Activated T-helper 1 cell treated with anti-CD3 and anti-CD28 coated beads, Interleukin-2, amount 50 U/mL, for 16 hours (primary cell): Measurements from ENCODE around the gene ZAR1L.
A peak's percentile ranks its signal among the peaks of the same experiment; 100 is the strongest.

Source experiments
- DNase-seq, 2 donors: peaks; one replicate each; pipeline ENCODE4 v3.0.0-alpha.2; 2020; ENCODE audit warnings: low read depth in 1 of 2, low spot score in 1 of 2

The ZAR1L gene

DNA sequence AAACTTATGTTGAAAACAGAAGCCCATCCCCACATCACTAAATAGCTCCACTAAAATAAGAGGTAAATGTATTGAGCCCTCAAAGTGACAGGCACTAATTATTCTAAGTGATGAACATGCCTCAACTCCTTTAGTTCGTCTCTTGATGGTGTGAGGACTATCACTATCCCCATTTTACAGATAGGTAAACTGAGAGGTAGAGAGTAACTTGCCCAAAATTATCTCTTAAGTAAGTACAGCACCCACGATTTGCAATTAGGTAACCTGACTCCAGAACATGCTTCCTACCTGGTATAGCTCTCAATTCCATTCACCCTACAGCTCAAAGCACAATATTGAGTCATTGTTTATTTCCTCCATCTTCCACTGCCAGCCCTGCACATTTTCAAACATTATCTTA lies 12.7 kb downstream of the ZAR1L start:
- no peak for DNase-seq

DNA sequence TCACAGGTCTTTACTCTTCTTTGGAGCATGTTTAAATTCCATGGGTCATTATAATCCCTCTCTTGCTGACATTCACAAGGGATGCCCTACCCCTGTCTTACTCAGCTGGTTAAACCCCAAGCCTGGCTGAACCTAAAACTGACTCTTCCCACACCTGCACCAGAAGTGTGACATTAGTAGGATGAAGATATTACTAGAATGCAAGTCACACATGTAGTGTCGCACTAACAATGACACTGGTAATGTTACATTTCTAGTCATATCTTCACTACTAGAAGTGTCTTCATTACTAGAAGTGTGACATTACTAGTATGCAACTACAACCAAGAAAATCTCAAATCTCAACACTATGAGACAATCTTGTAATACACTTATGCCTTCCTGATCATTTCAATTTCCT lies 14.2 kb downstream of the ZAR1L start:
- no peak for DNase-seq

DNA sequence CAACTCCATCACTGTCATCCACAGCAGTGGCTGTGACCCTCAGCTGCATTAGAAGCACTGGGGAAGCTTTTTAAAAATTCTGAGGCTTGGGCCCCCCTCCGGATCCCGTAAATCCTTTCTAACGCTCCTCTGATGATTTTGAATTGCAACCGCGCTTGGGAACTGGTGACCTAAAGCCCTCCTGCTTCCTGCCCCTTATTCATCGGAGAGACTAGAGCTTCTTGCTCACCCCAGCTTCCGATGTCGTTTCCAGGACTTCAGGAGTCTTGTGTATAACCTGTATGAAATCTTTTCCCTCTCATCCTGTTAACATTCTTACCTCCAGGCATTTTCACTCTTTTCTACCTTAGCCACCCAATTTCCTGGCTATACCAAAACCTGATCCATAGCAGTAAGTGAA lies 14.8 kb downstream of the ZAR1L start:
- DNase-seq: no peak

DNA sequence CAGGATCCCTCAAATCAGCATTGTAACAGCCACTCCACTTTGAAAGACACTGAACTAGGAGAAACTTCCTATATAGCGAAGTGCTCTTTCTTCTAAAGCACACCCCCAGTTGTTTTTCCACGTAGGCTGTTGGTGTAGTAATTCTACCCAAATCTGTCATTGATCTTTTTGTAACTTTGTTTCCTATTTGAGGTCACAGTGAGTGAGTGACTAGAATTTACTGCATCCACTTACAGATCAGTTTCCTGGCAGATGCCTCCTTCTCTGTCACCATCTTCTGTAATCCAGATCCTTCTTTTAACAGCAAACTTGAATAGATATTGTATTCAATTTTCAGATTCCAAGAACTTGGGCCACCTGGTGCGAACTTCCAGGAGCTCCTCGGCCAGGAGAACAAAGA lies 15.3 kb downstream of the ZAR1L start:
- no peak for DNase-seq

DNA sequence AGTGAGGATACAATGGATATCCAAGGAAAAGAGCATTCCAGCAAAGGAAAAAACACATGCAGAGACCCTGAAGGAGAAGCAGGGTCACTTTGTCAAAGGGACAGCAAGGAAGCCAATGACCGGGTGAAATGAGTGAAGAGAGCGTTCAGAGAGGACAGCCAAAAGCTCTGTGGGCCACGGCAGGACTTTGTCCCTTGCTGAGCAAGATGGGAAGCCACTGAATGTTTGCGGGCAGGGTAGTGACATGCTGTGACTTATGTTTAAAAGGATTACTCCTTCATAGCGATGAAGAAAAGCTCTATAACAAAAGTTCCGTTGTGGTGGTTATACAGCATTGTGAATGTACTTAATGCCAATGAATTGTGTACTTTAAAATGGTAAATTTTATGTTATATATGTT lies 16.5 kb downstream of the ZAR1L start:
- DNase-seq: no peak

DNA sequence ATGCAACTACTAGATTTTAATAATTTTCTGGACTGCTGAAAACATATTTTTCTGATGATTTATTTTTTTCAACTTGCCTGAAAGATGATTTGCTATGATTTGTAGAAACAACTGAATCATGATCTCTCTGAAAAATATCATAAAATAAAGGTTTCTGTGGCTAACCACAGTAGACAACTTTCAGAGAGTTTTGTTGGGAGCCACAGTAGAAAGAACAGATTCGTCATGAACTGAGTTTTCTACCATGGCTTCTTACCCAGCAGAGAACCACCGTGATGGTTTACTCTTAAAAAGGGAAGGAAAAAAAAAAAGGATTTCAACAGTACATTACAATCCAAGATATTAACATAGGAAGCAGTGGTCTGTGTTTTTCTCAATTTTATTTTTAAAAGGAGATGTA lies 18.0 kb downstream of the ZAR1L start:
- no peak for DNase-seq

DNA sequence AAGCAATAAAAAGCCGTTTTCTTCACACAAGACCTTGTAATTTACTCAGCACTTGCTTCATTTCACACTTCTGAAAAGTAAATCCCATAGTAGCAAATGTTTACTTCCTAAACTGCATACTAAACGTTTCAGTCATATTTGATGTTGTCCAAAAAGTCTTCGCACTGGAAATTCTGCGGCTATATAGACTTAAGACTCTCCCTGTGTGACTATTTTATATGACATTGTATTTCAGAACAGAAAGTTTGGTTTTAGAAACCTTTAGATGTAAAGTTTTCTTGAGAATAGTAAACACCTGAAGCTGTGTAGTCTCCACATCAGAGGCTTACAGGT lies 29.6 kb downstream of the ZAR1L start:
- DNase-seq: no peak

DNA sequence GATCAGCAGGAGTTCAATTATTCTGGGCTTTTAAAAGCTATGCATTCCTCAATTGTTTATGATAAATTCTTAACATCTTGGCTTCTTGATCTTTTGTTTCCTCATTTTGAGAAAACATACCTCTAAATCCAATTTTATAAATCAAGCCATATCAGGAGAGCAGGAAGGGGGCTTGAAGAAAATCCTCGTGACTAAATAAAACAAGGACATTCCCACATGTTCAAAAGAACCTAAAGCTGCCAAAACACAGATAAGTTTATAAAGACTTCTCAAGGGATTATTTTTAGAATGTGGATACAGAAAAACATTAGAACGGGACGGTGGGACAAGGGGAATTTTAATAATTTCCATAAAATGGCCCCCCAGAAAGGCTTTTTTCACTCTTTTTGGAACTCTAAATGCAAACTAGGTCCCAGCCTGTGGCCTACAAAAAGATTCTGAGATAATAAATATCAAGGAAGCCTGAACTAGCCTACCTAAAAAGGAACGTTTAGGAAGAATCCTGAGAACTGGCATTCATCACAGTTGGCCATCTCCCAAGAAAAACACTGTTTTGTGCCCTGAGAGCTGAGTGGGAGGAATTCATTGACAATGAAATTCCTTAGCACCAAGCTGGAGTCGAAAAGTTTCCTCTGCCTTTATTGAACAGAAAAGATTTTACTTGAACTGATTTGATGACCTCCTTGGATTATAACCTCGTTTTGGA lies 30.1 kb downstream of the ZAR1L start:
- DNase-seq: no peak

DNA sequence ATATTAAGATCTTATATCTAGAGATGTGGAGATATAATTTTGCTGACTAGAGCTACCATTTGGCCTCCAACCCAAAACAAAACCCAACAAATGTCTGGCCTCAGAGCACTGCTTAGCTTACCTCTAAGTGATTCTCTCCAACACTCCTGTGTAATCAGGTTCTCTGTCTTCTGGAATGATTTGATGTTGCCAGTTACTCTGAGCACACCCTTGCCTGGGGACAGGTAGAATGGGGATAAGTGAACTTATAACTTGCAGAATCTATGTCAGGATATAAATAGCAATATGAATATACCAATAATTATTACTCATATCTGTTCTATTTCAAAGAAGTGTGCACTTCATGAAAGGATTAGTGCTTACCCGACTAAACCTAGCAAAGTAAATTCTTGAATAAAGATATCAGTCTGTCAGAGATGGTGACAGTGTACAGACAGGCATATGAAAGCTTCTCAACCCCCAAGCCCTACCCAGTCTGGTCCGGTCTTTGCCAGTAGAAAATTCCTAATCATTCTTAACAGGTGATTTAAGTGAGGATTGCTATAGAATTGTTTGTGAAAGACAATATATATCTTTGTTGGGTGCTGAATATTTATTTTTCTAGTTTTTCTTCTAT lies 33.0 kb downstream of the ZAR1L start:
- DNase-seq: no peak

DNA sequence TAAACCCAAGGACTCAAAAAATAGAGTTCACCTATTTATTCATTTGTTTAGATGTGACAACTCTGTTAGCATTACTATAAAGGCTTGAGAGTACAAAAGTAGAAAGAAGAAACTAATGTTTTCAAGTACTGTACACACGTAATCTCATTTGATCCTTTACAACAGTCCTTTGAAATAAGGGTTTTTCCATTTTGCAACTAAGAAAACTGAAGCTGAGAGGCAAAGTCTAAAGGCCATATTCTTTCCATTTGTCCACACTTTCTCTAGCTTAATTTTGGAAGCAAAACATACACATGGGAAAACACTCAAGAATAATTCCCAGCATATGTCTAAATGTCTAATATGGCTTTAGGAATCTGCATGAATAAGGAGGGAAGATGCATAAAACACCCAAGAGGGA lies 34.1 kb downstream of the ZAR1L start:
- no peak for DNase-seq

DNA sequence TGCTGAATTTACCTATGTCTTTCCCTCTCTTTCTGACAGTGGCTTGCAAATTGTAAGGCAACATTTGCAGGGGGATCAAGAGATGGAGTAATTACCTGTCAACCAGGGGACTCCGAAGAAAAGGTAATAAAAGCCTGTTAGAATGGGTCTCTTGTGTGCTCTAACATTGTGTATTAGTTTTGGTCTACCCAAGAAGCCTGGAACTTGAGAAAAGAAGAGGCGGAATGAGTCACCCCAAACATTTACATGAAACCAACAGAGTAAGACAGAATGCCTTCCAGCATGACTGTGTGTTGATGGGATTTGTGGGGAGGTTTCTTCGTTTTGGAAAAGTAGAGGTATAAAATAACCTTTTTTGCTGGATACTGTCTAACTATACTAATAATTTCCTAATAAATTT lies 36.7 kb downstream of the ZAR1L start:
- DNase-seq: no peak

DNA sequence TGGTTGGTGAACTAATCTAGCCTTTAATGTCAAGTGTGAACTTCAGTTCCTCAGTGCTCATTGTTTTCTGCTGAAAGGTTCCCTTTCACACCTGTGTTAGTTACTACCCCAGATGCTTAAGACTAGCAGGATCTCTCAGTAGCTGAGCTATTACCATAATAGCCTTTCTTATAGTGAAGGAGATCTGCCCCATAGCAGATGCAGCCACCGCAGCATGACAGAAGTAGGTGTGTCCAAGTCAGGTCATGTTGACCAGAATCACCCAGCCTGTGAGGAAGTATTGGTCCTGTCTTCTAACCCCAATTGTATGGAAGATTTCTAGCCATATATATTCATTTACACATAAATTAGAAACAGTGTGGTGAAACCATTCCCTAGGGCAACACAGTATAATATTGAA lies 37.3 kb downstream of the ZAR1L start:
- no peak for DNase-seq

DNA sequence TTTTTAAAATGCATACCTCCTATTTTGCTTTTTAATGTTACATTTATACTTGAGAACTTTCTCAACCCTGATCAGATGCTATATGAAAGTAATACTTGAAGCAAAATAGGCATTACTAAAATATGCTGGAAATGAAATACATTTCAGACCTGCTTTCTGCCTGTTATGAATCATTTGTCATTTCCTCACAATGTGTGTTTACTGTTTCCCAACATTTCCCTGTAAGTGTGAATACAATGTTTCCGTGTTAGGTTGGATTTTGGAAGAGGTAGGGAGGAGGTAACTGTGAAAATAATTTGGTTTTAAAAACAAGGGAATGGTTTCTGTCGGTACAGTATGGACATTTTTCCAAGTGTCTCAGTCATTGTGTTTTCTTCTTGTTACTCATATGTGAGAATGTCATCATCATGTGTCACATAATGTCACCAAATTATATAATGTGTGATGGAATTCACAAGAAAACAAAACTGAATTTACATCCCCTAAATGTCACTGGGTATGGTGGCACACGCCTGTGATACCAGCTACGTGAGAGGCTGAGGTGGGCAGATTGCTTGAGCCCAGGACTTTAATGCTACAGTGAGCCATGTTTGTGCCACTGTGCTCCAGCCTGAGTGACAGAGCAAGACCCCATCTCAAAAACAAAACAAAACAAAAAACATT lies 43.0 kb downstream of the ZAR1L start:
- DNase-seq: no peak

DNA sequence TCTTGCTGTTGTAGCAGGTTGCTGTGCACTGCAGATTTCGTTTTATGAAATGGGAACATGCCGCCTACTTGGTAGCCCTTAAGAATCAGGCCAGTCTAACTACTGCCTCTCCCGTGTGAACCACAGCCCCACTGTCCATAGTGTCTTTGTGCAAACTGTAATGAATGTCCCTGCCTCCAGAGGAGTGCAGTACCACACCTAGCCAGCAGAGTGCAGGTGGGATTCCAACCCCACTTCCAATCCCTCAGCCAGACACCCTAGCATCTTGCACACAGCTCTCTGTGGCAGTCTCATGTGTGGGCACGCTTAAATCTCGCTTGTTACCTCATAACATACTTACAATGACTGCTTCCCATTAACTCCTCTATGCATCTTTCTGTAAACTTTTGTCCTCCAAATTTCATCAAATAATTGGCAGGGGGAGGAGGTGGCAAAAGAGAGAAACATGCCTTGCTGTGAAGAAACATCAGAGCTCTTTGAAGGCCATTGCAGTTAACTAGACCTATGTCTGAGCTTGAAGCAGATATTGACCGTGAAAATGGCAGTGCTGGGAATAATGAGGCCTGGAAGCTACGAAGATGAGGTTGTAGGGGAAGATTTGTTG lies 47.2 kb downstream of the ZAR1L start:
- DNase-seq: peak; percentile 11 to 25

DNA sequence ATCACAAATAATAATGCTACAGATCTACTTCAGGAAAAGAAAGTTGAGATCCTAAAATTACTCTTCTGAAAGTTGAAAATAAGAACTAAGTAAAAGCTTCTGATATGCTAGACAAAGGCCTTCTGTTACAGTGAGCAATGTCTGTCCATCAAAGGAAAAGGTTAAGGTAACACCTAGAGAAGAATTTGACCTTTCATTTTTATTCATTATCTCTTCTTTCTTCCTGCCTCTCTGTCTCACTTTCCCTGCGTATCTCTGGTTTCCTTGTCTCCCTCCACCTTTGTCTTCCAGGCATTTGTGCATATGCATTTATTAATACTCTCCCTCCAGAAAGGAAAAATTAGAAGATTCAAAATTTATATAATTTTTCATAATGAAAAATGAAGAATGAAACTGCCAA lies 49.0 kb downstream of the ZAR1L start:
- DNase-seq: no peak

DNA sequence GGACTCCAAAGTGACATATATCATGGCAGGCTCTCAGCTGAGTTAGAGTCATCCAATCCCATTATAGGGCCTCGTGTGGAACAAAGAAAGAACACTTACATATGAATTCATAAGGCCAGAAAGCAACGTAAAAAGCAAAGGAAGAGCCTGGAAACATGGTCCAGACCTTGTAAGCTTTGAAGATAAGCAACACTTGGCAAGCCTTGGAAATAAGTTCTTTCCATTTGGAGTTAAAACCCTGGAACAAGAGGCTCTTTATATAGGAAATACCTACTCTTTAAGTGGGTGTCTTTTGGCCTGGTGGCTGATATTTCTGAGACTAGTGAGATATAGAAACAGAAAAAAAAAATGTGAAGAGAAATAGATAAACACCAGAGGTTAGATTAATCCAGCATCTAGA lies 49.4 kb downstream of the ZAR1L start:
- DNase-seq: no peak

DNA sequence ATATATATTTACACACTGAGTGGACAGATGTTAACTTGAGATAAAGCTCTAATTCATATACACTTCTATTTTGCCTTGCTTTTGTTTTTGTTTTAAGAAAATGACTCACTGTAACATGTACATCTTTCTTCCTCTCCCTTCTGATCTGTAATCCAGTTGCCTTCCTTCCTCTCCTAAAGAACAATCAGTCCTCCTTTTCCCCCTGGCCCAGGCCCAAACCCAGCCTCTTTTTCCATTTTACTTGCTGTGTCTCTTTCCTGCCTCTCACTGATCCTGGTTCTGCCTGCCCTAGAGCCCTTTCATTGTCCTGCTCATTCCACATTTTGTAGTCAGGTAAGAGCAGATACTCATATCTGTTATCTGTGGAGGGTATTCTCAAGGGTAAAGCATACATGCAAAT lies 50.8 kb downstream of the ZAR1L start:
- no peak for DNase-seq

DNA sequence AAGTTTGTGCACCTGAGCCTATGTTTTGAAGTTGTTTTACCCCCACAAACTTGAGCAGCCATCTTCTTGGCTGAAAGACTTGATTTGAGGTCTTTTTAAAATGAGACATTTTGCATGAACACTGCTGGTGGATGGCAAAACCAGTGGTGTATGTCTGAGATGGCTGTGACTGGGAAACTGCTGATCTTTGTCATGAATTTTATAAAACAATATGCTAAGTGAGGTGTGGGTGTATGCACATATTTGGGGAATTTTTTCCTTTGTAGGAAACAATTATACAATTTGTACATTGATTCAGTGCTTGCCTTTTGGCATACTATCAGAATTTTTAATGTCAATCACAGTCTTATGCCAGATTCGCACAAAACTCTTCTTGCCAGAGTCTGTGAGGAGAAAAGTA lies 52.5 kb downstream of the ZAR1L start:
- DNase-seq: no peak

DNA sequence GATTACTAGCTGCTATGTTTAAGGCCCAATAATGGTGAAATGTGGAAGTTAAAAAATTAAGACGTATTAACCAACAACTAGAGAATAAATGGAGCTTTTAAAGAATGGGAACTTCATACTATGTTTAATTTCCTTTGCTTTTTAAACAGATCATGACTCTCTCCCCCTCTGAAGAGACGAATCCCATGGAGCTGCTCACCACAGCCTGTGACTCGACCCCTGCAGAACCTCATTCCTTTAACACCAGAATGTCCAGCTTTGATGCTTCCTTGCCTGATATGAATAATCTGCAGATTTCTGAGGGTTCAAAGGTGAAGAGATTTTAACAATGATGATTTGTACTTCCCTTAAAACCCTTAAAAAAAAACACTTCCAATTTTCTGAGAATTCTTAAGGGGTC lies 53.0 kb downstream of the ZAR1L start:
- no peak for DNase-seq

DNA sequence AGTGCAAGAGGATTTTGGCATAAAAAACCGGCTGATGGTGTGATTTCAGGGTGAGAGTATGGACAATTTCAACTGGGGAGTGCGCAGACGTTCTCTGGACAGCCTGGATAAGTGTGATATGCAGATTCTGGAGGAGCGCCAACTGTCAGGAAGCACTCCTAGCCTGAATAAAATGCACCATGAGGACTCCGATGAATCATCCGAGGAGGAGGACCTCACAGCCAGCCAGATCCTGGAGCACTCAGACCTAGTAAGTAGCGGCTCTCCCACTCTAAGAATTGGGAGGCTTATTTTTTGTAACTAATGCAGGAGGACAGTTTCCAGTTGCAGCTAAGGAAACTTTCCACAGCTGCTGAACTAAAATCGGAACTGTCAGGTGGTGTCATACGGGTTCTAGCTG lies 53.6 kb downstream of the ZAR1L start:
- no peak for DNase-seq

DNA sequence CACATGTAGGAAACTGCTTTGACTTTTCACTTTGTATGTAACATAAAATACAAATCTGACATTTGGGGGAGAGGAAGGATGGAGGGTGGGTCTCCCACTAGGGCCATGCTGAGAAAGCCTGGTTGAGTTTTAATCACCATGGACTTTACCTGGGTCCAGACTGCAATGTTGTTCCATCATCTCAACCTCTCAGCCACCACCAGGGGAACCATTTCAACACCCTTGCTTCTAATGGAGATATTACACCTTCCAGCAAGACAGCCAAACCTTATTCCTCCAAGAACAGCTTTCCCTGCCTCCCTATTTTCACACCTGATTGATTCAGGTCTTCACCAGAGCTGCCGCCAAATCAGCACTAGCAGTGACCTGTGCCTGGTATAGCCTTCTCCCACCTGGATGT lies 56.0 kb downstream of the ZAR1L start:
- no peak for DNase-seq

DNA sequence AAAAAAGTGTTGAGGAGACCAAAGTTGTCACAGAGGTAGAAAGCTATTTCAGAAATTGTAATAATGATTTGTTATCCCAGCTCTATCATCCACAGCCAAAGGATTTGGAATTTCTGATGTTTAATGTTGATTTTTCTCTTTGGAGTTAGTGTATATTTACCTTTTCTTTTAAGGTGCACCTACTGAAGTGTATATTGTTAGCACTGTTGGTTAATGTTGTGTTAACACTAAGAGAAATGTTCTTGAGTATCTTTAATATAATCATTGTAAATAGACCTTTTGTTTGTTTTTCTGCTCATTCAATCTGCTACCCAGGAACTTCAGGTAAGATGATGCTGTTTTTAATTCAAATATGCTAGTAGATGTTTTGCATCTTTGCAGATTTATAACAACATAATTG lies 57.5 kb downstream of the ZAR1L start:
- no peak for DNase-seq

DNA sequence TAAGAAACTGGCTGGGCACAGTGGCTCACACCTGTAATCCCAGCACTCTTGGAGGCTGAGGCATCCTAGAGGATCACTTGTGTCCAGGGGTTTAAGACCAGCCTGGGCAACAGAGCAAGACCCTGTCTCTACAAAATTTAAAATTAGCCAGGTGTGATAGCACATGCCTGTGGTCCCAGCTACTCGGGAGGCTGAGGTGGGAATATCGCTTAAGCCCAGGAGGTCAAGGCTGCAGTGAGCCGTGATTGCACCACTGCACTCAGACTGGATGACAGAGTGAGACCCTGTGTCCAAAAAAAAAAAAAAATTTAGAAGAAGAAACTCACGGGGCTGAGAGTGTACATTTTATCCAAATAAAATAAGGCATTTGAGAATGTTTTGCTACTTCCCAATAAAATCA lies 58.9 kb downstream of the ZAR1L start:
- DNase-seq: no peak
